HCT116 (cell line): Measurements from ENCODE around the gene SYNRG.

ENCODE experiments used
- CTCF ChIP-seq, 3 experiments: fragments of 200-600 bp in 1 of 3; sonication (generic) in 1 of 3; IDR thresholded peaks in 2 of 3; conservative IDR thresholded peaks in 1 of 3; 2 replicates each; pipeline ENCODE4 v1.5.1; 2012 to 2017; ENCODE audit warnings: low read depth in 2 of 3, low read length in 2 of 3, antibody characterized with exemption in 1 of 3, borderline replicate concordance in 1 of 3, control low read depth in 1 of 3, mild to moderate bottlenecking in 1 of 3, mixed read lengths in 1 of 3, mixed run types in 1 of 3, moderate library complexity in 1 of 3; ENCODE audit not compliant: insufficient read depth in 1 of 3
- EGR1 ChIP-seq: IDR thresholded peaks from 2 replicates; pipeline ENCODE4 v1.6.1; 2012; ENCODE audit warnings: low read depth

DNA sequence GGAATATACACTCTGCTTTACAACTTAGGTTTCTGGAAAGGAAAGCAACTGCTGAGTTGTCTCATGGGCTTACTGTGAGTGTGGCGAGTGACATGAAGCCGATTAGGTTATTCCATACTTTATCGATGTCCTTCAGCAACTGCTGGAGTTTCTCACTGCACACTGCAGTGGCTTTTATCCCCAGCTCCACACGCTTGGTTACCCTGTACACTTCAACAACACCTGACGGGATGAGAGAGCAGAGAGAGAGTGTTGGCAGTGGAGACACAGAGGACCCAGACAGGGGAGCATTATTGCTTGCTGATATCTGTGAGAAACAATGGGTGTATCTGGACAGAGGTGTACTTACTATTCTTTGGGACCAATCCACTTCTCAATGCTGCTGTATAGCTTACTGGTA lies 73.3 kb downstream of the SYNRG start:
- TF ChIP-seq EGR1 (no peak), CTCF (IDR thresholded peaks at IDR 0.05 in 2 of 3, conservative IDR thresholded peaks at IDR 0.05 in 1 of 3; ENCODE audit: borderline replicate concordance in 1 of 3, insufficient read depth in 1 of 3, low read depth in 2 of 3, low read length in 2 of 3) (no peak)
